ENCODE data around the gene MAD1L1.
"Not testable (repeated sequence)": the region's sequence is repeated elsewhere in the genome, so short reads cannot be mapped to it uniquely, and the experiment has no call there.

The MAD1L1 gene

GRCh38 chr7:1867370-1868260 lies 365.1 kb downstream of the MAD1L1 start:
- WGBS, result 93% methylated on average over 29 of the region's 29 CpGs
- no peak overlapping the region for H3K4me3 ChIP-seq (ENCODE audit: low read length)
- peaks cover 5% of the 10 kb centered on the region; the same call in 1 of the 2 replicates for H3K4me1 ChIP-seq (ENCODE audit: insufficient read depth, low read length)
- H3K27ac ChIP-seq (ENCODE audit: low read depth, low read length), result no peak overlapping the region
- no peaks in the 10 kb centered on the region for H3K27me3 ChIP-seq (ENCODE audit: insufficient read depth, low read length)
- no peaks in the 10 kb centered on the region for H3K36me3 ChIP-seq (ENCODE audit: insufficient read depth, low read length)
- H3K9me3 ChIP-seq (ENCODE audit: insufficient read depth, low read depth, low read length), result no peaks in the 10 kb centered on the region
- no peak overlapping the region for H3K9ac ChIP-seq (ENCODE audit: low read depth, low read length)

DNA sequence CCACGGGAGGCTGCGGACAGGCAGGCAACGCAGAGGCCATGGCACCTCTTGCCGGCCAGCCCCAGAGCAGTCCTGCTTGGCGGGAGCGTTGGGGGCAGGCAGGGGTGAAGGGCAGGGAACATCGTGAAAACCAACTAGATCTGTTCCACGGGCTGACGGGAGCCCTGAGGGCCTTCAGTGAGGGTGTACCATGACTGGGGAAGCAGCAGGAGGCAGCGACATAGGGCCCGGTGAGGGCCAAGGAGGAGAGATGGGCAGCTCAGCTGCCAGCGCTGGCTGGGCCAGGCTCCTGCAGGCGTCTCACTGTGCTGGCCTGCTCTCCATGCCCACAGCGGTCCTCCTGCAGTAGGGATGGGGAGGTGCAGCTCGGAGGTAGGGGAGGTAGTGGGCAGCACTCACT lies 366.1 kb downstream of the MAD1L1 start:
- no peak overlapping the region for H3K4me3 ChIP-seq (ENCODE audit: low read length)
- WGBS, result 94% methylated on average over 15 of the region's 15 CpGs
- no peak overlapping the region for H3K27ac ChIP-seq (ENCODE audit: low read depth, low read length)
- no peaks in the 10 kb centered on the region for H3K36me3 ChIP-seq (ENCODE audit: insufficient read depth, low read length)
- no peak overlapping the region for H3K9ac ChIP-seq (ENCODE audit: low read depth, low read length)
- H3K27me3 ChIP-seq (ENCODE audit: insufficient read depth, low read length), result no peaks in the 10 kb centered on the region
- no peaks in the 10 kb centered on the region for H3K9me3 ChIP-seq (ENCODE audit: insufficient read depth, low read depth, low read length)
- H3K4me1 ChIP-seq (ENCODE audit: insufficient read depth, low read length), result peaks cover 5% of the 10 kb centered on the region; the same call in 1 of the 2 replicates

GRCh38 chr7:1865571-1866255 lies 367.0 kb downstream of the MAD1L1 start:
- no peaks in the 10 kb centered on the region for H3K9me3 ChIP-seq (ENCODE audit: insufficient read depth, low read depth, low read length)
- no peaks in the 10 kb centered on the region for H3K27me3 ChIP-seq (ENCODE audit: insufficient read depth, low read length)
- no peak overlapping the region for H3K9ac ChIP-seq (ENCODE audit: low read depth, low read length)
- no peak overlapping the region for H3K27ac ChIP-seq (ENCODE audit: low read depth, low read length)
- 88% methylated on average over 19 of the region's 19 CpGs for WGBS
- H3K4me1 ChIP-seq (ENCODE audit: insufficient read depth, low read length), result peaks cover 5% of the 10 kb centered on the region; the same call in 1 of the 2 replicates
- H3K36me3 ChIP-seq (ENCODE audit: insufficient read depth, low read length), result no peaks in the 10 kb centered on the region
- no peak overlapping the region for H3K4me3 ChIP-seq (ENCODE audit: low read length)

DNA sequence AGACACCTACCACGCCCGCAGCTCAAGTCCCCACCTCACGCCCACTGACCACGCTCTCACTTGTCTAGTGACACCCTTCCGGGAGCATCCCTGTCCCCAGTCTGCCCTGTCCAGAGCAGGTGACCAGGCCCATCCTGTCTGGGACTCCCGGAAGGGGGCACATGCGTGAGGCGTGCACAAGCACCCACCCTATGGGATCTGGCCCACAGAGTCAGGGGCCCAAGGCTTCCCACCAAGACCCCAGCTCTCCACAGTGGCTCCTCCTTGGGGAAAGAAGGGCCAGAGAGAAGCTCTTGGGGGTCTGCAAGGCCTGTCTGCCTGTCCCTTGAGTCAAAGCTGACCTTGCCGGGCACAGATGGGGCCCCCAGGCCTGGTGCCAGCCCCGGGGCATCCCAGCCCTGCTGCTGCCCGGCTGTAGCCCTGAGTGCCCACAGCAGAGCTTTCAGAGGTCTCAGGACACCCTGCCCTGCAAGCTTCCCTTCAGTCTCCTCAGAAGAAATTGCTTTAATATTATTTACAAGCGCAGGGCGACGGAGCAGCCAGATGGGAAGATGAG lies 367.7 kb downstream of the MAD1L1 start:
- no peak overlapping the region for H3K27ac ChIP-seq (ENCODE audit: low read depth, low read length)
- H3K4me3 ChIP-seq (ENCODE audit: low read length), result no peak overlapping the region
- H3K4me1 ChIP-seq (ENCODE audit: insufficient read depth, low read length), result peaks cover 5% of the 10 kb centered on the region; the same call in 1 of the 2 replicates
- no peaks in the 10 kb centered on the region for H3K27me3 ChIP-seq (ENCODE audit: insufficient read depth, low read length)
- no peaks in the 10 kb centered on the region for H3K9me3 ChIP-seq (ENCODE audit: insufficient read depth, low read depth, low read length)
- no peaks in the 10 kb centered on the region for H3K36me3 ChIP-seq (ENCODE audit: insufficient read depth, low read length)
- WGBS, result 94% methylated on average over 14 of the region's 14 CpGs
- no peak overlapping the region for H3K9ac ChIP-seq (ENCODE audit: low read depth, low read length)

GRCh38 chr7:1864161-1864940 lies 368.4 kb downstream of the MAD1L1 start:
- Histone ChIP-seq H3K9me3 (ENCODE audit: insufficient read depth, low read depth, low read length) (no peaks in the 10 kb centered on the region), H3K4me3 (ENCODE audit: low read length) (no peak overlapping the region), H3K4me1 (ENCODE audit: insufficient read depth, low read length) (peaks cover 5% of the 10 kb centered on the region; the same call in 1 of the 2 replicates), H3K27me3 (ENCODE audit: insufficient read depth, low read length) (no peaks in the 10 kb centered on the region), H3K9ac (ENCODE audit: low read depth, low read length) (no peak overlapping the region), H3K36me3 (ENCODE audit: insufficient read depth, low read length) (no peaks in the 10 kb centered on the region), H3K27ac (ENCODE audit: low read depth, low read length) (no peak overlapping the region)
- WGBS, result 59% methylated on average over 25 of the region's 25 CpGs

- 90% methylated on average over 40 of the region's 40 CpGs for WGBS
- no peak overlapping the region for H3K9ac ChIP-seq (ENCODE audit: low read depth, low read length)
- H3K27me3 ChIP-seq (ENCODE audit: insufficient read depth, low read length), result no peaks in the 10 kb centered on the region
- no peak overlapping the region for H3K27ac ChIP-seq (ENCODE audit: low read depth, low read length)
- H3K36me3 ChIP-seq (ENCODE audit: insufficient read depth, low read length), result no peaks in the 10 kb centered on the region
- H3K4me1 ChIP-seq (ENCODE audit: insufficient read depth, low read length), result peaks cover 5% of the 10 kb centered on the region; the same call in 1 of the 2 replicates
- no peak overlapping the region for H3K4me3 ChIP-seq (ENCODE audit: low read length)
- no peaks in the 10 kb centered on the region for H3K9me3 ChIP-seq (ENCODE audit: insufficient read depth, low read depth, low read length)
These were observed 369.4 kb downstream of the MAD1L1 start for GRCh38 chr7:1863091-1863900.

DNA sequence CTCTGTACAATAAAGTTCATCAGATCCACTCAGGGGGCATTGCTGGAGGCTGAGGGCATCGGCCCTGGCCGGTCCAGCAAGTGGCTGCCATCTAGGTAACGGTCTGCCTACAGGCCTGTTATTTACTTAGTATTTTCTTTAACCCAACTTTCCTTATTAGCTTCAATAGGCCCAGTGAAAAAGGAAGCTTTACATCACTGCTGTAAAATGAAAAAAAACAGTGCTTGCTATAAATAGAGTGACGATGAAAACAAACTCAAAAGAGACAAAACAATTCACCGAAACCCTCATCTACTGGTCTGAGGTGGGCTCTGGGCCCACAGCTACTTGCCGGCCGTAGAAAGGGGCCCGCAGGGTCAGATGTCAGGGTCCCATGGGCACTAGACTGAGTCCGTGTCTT lies 370.2 kb downstream of the MAD1L1 start:
- WGBS, result 95% methylated on average over 9 of the region's 9 CpGs
- H3K9ac ChIP-seq (ENCODE audit: low read depth, low read length), result no peak overlapping the region
- H3K4me3 ChIP-seq (ENCODE audit: low read length), result no peak overlapping the region
- no peak overlapping the region for H3K27ac ChIP-seq (ENCODE audit: low read depth, low read length)
- H3K36me3 ChIP-seq (ENCODE audit: insufficient read depth, low read length), result no peaks in the 10 kb centered on the region
- H3K27me3 ChIP-seq (ENCODE audit: insufficient read depth, low read length), result no peaks in the 10 kb centered on the region
- H3K4me1 ChIP-seq (ENCODE audit: insufficient read depth, low read length), result peaks cover 5% of the 10 kb centered on the region; the same call in 1 of the 2 replicates
- H3K9me3 ChIP-seq (ENCODE audit: insufficient read depth, low read depth, low read length), result no peaks in the 10 kb centered on the region

DNA sequence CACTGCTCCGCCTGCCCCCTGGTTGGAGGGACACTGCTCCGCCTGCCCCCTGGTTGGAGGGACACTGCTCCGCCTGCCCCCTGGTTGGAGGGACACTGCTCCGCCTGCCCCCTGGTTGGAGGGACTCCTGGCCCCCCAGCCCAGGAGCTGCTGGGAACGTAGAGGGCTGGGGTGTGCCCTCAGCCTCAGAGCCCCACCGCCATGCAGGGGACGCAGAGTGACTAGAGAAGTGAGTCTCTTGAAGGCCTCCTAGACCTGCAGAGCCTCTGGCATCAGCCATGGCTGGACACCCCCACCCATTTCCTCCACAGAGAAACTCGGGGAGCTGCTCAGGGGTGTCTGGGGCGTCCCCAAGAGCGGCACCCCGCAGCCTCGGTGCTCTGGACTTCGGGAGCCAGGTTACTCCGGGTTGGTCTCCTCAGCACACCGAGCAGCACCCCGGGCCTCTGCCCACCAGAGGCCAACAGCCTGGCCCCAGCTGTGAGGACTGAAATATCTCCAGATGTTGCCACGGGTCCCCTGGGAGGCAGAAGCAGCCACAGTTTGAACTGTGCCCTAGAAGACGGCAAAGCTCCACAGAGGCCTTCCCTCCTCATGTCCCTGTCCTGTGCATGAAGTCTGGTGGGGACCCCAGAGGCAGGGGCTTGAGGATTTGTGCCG lies 370.8 kb downstream of the MAD1L1 start:
- Histone ChIP-seq H3K27me3 (ENCODE audit: insufficient read depth, low read length) (no peaks in the 10 kb centered on the region), H3K9me3 (ENCODE audit: insufficient read depth, low read depth, low read length) (no peaks in the 10 kb centered on the region), H3K9ac (ENCODE audit: low read depth, low read length) (no peak overlapping the region), H3K4me3 (ENCODE audit: low read length) (no peak overlapping the region), H3K27ac (ENCODE audit: low read depth, low read length) (no peak overlapping the region), H3K4me1 (ENCODE audit: insufficient read depth, low read length) (peaks cover 5% of the 10 kb centered on the region; the same call in 1 of the 2 replicates), H3K36me3 (ENCODE audit: insufficient read depth, low read length) (no peaks in the 10 kb centered on the region)
- whole genome bisulfite sequencing, result 89% methylated on average over 17 of the region's 19 CpGs

DNA sequence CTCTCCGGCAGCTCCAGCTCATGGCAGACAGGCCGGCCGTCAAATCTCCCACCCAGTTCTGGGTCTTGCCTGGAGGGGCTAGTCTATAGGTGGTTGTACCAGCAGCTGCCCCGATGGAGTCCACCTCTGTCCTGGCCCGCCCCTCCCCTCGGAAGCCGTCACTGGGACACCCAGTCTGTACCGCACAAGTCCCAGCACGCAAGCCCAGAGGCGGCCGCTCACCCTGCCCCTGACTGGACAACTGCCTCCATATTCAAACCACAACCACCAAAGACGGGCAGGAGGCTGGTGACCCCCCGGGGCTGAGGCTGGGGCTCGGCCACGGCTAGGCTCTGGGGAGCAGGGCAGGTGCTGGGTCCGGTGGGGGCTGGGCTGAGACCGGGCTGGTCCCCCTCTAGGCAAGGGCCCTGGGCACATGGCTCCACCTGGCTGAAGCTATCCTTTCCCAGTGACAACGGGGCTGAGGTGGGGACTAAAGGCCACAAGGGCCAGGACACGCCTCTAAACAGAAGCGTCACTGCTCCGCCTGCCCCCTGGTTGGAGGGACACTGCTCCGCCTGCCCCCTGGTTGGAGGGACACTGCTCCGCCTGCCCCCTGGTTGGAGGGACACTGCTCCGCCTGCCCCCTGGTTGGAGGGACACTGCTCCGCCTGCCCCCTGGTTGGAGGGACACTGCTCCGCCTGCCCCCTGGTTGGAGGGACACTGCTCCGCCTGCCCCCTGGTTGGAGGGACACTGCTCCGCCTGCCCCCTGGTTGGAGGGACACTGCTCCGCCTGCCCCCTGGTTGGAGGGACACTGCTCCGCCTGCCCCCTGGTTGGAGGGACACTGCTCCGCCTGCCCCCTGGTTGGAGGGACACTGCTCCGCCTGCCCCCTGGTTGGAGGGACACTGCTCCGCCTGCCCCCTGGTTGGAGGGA lies 371.6 kb downstream of the MAD1L1 start:
- not testable (repeated sequence) for H3K27ac ChIP-seq (ENCODE audit: low read depth, low read length); H3K4me1 ChIP-seq (ENCODE audit: insufficient read depth, low read length); H3K4me3 ChIP-seq (ENCODE audit: low read length); H3K36me3 ChIP-seq (ENCODE audit: insufficient read depth, low read length); H3K9me3 ChIP-seq (ENCODE audit: insufficient read depth, low read depth, low read length); H3K9ac ChIP-seq (ENCODE audit: low read depth, low read length); H3K27me3 ChIP-seq (ENCODE audit: insufficient read depth, low read length)
- WGBS, result 93% methylated on average over 21 of the region's 33 CpGs

Measured in HUES64 (cell line).